ENCODE data around the gene LIN28B.

DNA sequence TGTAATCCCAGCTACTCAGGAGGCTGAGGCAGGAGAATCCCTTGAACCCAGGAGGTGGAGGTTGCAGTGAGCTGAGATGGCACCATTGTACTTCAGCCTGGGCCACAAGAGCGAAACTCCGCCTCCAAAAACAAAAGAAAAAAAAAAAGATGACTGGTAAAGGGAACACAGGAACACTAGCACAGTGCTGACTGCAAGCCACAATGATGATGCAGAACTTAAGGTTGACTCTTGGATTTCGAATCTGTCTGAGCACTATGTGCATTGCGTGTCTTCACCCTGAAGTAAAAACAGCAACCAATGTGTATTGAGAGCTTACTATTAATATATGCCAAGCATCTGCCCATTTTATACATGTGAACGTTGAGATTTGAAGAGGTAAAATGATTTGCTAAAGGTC lies 27.6 kb upstream of the LIN28B start:
- TF ChIP-seq EP300 (IDR thresholded peaks at IDR 0.05) (no peak), POLR2A (IDR thresholded peaks at IDR 0.05) (no peak)
